Measurements from ENCODE around the gene GET4. TPM values are rescaled to one million over a fixed set of nuclear protein-coding genes. Genes with fewer than 3 reads are reported as not detected.
"Not testable (repeated sequence)": the region's sequence is repeated elsewhere in the genome, so short reads cannot be mapped to it uniquely, and the experiment has no call there.

Gene GET4
- total and polyA plus RNA-seq, 4 donors = 19.5 to 34.7 (median 27.3) TPM

- Histone ChIP-seq H3K27me3 (ENCODE audit: control insufficient read depth in 4 of 4, insufficient read depth in 4 of 4, low read length in 3 of 4) (no peaks in the 10 kb centered on the region), H3K9me3 (ENCODE audit: control insufficient read depth in 4 of 4, low read length in 3 of 4) (no peaks in the 10 kb centered on the region), H3K9ac (ENCODE audit: low read depth in 1 of 2, low read length in 2 of 2) (peak overlapping the region in 1 of 2 donors; percentile 7), H3K4me1 (ENCODE audit: control insufficient read depth in 4 of 4, insufficient read depth in 4 of 4, low read length in 3 of 4) (peaks cover 0 to 6% (median 2%) of the 10 kb centered on the region in 4 donors), H3K36me3 (ENCODE audit: control insufficient read depth in 4 of 4, insufficient read depth in 3 of 4, low read depth in 1 of 4, low read length in 3 of 4) (peaks cover 0 to 3% (median 0%) of the 10 kb centered on the region in 4 donors), H3K4me3 (ENCODE audit: low read depth in 1 of 3, low read length in 3 of 3) (no peak overlapping the region), H3K27ac (ENCODE audit: low read depth in 1 of 2, low read length in 2 of 2) (peak overlapping the region; percentile 12 to 36)
- no peak for TF ChIP-seq JUND (IDR thresholded peaks at IDR 0.05)
- peak in 1 of 2 donors; percentile 8 for TF ChIP-seq RAD21 (IDR thresholded peaks at IDR 0.05)
- WGBS = 54% methylated on average over 40 of the region's 40 CpGs
- DNase-seq (ENCODE audit: low spot score) = no peak
These were observed 47.0 kb downstream of the GET4 start for GRCh38 chr7:923108-924041.

- H3K4me3 ChIP-seq (ENCODE audit: low read depth in 1 of 3, low read length in 3 of 3); H3K9me3 ChIP-seq (ENCODE audit: control insufficient read depth in 4 of 4, low read length in 3 of 4); H3K36me3 ChIP-seq (ENCODE audit: control insufficient read depth in 4 of 4, insufficient read depth in 3 of 4, low read depth in 1 of 4, low read length in 3 of 4); DNase-seq (ENCODE audit: low spot score); H3K4me1 ChIP-seq (ENCODE audit: control insufficient read depth in 4 of 4, insufficient read depth in 4 of 4, low read length in 3 of 4); H3K9ac ChIP-seq (ENCODE audit: low read depth in 1 of 2, low read length in 2 of 2); H3K27me3 ChIP-seq (ENCODE audit: control insufficient read depth in 4 of 4, insufficient read depth in 4 of 4, low read length in 3 of 4): not testable (repeated sequence)
- H3K27ac ChIP-seq (ENCODE audit: low read depth in 1 of 2, low read length in 2 of 2) = peak overlapping the region in 1 of 2 donors; percentile 36
- WGBS = 77% methylated on average over 21 of the region's 25 CpGs
These were observed 47.7 kb downstream of the GET4 start for GRCh38 chr7:924042-924441.

GRCh38 chr7:924541-925231 lies 48.3 kb downstream of the GET4 start:
- TF ChIP-seq HNF4G (IDR thresholded peaks at IDR 0.05) = no peak
- TF ChIP-seq SP1 (IDR thresholded peaks at IDR 0.05) = no peak
- TF ChIP-seq HNF4A (conservative IDR thresholded peaks at IDR 0.05) = no peak
- TF ChIP-seq EGR1 (IDR thresholded peaks at IDR 0.05; ENCODE audit: low read depth in 2 of 2) = no peak
- no peak for TF ChIP-seq FOXA1 (IDR thresholded peaks at IDR 0.05)
- no peak for TF ChIP-seq REST (IDR thresholded peaks at IDR 0.05)
- TF ChIP-seq TAF1 (conservative IDR thresholded peaks at IDR 0.05) = no peak
- no peak for TF ChIP-seq FOXA2 (IDR thresholded peaks at IDR 0.05)
- TF ChIP-seq MAX (IDR thresholded peaks at IDR 0.05) = no peak
- TF ChIP-seq JUND (IDR thresholded peaks at IDR 0.05) = no peak
- TF ChIP-seq RXRA (IDR thresholded peaks at IDR 0.05) = no peak

More at GRCh38 chr7:924541-925231, 48.3 kb downstream of the GET4 start:
- Histone ChIP-seq H3K9me3 (ENCODE audit: control insufficient read depth in 4 of 4, low read length in 3 of 4) (no peaks in the 10 kb centered on the region), H3K9ac (ENCODE audit: low read depth in 1 of 2, low read length in 2 of 2) (no peak overlapping the region), H3K27ac (ENCODE audit: low read depth in 1 of 2, low read length in 2 of 2) (no peak overlapping the region), H3K4me3 (ENCODE audit: low read depth in 1 of 3, low read length in 3 of 3) (no peak overlapping the region), H3K4me1 (ENCODE audit: control insufficient read depth in 4 of 4, insufficient read depth in 4 of 4, low read length in 3 of 4) (peaks cover 0 to 6% (median 2%) of the 10 kb centered on the region in 4 donors), H3K36me3 (ENCODE audit: control insufficient read depth in 4 of 4, insufficient read depth in 3 of 4, low read depth in 1 of 4, low read length in 3 of 4) (peaks cover 0 to 3% (median 0%) of the 10 kb centered on the region in 4 donors), H3K27me3 (ENCODE audit: control insufficient read depth in 4 of 4, insufficient read depth in 4 of 4, low read length in 3 of 4) (no peaks in the 10 kb centered on the region)
- 71% methylated on average over 24 of the region's 24 CpGs for WGBS
- no peak for DNase-seq (ENCODE audit: low spot score)
